Inflammatory macrophage (primary cell): ENCODE results near the gene STAM2.
"Not testable (repeated sequence)": the region's sequence is repeated elsewhere in the genome, so short reads cannot be mapped to it uniquely, and the experiment has no call there.

ENCODE experiments used
- DNase-seq, 2 donors: peaks; one replicate each; pipeline ENCODE4 v3.0.0-alpha.2; 2020 to 2022
- total RNA-seq, 18 experiments: gene quantifications; one replicate each; lab custom pipeline; 2026; ENCODE audit warnings: mixed read lengths in 6 of 18, inconsistent platforms in 2 of 18; lab: John Stamatoyannopoulos, UW

The STAM2 gene
- 32.1 to 86.8 (median 64.7) reads per million in 18 experiments for total RNA-seq

DNA sequence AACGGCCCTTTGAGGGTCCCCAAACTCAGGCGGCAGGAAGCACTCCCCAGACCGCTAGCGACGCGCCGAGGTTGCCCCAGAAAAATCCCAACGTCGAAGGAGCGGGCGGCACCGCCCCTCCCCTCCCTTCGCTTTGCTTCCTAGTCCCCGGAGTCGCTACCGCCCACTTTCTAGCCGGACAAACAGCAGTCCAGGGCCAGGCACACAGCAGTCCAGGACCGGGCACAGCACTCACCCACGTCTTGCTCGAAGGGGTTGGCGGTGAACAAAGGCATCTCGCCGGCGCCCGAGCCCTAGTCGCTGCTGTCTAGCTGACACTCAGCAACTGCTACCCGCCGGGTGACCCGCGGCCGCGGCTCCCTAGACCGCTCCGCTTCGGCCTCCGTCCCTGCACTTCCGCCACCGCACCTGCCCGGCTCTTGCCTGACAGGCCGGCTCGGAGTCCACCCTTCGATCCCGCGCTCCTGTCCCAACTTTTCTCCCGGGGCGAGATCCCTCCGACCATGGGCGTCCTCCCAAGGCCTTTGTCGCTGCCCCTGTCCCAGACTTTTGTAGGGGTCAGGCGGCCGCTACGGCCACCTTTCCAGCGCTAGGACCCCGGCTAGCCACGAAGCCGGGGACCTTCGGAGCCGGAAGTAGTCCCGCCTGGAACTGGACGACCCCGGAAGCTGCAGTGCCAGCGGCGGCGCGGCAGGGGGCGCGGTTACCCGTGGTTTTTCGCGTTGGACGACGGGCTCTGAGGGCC lies at the start of gene STAM2:
Gene STAM2 (minus strand): TSS at position 396 of the 745 bp plus-strand sequence. CDS start 121 bp downstream, at position 275.
- peak; percentile 94 to 97 for DNase-seq

DNA sequence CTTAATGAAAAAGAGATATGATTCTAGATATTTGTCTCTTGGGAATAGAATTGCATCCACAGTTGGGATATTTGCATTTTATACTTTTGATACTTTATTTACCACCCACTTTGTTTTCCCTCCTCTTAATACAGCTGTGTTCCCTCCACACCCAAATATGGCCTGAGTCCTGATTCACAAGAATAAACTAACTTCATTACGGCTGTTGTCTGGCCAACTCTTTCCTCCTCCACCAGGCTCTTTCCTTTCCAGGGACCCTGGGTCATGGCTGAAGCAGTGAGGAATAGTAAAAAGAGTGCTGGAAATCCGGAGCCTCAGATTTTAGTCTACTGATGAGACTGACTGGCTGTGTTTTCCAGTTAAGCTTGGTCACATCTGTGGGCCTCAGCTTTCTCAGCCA lies 48.4 kb upstream of the STAM2 start:
- no peak for DNase-seq

DNA sequence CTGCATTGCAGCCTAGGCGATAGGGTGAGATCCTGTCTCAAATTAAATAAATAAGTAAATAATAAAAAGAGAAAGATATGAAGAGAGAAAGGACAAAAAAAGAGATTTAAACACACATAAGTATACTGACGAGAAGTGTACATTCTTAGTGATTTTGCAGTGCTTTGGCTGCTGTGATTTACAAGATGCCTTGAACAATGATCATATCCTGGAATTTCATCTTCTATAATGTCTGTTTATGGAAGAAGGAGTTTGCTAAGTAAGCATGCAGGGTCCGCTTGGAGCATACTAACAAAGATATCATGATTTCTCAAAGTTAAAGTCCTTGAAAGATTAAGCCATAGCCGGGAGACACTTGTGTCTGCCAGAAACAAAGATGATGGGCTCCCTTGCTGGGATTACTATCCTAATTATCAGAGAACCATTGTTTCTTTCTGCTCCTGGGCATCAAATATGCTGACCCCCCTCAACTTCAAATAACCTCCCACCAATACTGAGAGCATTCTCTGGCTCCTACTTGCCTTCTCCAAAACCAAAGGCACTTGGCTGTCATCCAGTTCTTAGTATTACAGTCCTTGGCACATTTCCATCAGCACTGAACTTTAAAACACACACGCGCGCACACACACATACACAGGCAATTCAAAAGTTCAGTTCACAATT lies 47.5 kb upstream of the STAM2 start:
- peak; percentile 5 to 31 for DNase-seq

DNA sequence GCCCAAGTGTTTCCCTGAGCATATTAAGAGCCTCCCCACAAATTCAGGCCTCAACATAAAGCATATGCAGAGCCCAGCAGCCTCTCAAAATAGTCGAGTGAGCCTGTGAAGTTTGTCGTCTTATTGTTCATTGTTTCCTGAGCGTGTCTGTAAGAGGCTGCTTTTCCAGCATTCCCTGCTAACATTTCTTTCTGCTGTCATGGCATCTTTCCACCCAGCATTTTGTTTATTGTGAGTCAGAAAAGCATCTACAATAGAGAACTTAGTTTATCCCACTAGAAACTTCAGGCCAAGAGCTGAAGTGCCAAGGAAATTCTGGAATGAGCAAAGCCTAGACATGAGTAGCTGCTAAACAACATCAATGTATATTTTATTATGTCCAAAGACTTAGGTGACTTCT lies 46.3 kb upstream of the STAM2 start:
- no peak for DNase-seq

DNA sequence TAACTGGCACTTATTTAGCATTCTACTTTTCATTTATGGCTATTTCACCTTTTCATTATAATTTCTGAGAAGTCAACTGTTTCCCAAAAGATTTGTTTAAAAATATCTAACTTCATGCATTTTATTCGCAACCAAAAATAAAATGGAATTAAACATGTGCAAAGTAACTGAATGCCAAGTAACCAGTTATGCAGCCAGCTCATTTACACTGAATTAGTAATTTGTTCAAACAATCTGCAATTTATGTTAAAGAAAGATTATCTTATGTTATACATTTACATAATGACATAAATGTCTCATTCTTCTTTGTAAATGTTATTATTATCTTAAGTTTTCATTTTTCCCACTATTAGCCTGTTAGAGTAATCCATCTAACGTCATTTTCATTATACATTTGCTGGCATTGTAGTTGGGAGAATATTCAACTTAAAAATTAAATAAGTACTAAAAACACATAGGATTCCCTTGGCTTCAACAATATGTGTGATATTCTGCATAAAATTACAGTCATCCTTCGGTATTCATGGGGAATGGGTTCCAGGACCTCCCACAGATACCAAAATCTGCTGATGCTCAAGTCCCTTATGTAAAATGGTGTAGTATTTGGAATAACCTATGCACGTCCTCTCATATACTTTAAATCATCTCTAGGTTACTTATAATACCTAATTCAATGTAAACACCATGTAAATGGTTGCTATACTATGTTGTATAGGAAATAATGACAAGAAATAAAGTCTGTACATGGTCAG lies 43.7 kb upstream of the STAM2 start:
- DNase-seq = no peak

DNA sequence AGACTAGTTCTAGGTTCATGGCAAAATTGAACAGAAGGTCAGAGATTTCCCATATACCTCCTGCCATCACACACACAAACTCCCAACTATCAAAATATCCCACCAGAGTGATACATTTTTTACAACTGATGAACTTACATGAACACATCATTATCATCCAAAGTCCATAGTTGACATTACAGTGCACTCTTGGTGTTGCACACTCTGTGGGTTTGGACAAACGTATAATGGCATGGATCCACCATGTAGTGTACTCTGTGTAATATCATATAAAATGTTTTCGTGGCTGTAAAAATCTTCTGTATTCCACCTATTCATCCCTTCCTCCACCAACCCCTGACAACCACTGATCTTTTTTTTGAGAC lies 25.9 kb upstream of the STAM2 start:
- no peak for DNase-seq

DNA sequence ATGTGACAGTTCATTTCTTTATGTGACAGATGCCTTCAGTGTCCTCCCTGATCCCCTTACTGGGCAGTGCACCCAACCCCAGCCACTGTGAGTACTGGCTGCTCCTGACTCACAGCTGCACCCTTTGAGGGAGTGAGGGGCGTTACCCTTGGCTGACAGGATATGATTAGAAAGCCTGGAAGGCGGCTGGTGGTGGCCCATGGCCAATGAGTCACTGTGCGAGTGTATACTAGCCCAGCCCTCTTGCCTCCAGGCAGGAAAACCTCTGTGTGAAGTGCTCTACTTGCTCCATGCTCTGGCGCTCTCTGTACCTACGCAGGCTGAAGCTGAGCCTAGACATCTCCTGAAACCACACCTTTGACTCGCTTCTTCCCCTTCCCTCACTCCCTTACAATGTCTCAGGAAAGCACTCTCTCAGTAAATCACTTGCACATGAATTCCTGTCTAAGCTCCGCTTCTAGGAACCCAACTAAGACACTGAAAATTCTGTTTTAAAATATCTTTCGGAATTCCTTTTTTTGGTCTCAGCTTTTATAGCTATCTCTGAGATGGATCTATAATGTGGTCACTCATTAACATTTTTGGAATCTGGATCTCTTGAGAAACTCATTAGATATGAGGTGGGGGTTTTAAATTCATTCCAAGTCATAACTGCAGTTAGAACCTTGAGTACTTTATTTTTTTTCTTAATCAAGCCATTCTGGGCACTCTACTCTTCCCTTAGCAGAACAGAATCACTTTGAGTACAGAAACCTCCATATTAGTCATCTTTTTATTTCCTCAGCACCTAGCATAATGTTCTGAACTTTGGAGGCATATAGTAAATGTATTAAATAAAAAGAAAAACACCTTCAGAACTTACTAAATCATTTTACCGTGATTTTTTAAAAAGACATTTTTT lies 25.3 kb upstream of the STAM2 start:
- DNase-seq = peak; percentile 48 to 79

DNA sequence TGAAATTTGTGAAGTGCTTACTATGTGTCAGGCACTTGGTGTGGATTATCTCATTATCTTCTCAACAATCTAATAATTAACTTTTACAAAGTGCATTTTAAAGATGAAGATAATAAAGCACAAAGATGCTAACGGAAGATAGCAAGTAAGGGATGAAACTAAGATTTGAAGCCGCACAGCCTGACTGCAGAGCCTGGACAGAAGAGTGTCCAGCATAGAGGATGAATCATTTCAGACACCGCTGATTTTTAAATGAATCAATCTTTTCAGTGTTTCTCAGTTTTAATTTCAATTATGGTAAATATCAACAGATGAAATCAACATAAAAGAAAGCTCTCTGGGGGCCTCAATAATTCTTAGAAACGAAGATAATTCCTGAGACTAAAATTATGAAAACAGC lies 24.5 kb upstream of the STAM2 start:
- DNase-seq = no peak

DNA sequence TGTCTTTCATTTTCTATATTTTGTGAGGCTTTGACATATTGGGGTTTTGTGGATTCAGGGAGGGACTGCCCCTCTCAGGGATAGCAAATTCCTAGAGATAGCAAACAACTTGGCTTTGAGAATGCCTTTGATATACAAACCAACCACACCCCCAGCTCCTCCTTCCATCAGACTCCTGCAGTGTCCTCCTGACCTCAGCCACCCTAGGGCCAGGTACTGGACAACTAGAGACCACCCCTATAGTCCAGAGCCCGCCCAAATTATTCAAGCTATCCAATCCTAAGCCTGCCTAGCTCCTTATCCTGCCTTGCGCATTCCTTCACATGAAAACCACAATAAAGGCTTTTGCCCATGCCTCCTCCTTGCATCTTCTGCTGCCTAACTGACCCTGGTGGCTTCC lies 22.9 kb upstream of the STAM2 start:
- DNase-seq = no peak

DNA sequence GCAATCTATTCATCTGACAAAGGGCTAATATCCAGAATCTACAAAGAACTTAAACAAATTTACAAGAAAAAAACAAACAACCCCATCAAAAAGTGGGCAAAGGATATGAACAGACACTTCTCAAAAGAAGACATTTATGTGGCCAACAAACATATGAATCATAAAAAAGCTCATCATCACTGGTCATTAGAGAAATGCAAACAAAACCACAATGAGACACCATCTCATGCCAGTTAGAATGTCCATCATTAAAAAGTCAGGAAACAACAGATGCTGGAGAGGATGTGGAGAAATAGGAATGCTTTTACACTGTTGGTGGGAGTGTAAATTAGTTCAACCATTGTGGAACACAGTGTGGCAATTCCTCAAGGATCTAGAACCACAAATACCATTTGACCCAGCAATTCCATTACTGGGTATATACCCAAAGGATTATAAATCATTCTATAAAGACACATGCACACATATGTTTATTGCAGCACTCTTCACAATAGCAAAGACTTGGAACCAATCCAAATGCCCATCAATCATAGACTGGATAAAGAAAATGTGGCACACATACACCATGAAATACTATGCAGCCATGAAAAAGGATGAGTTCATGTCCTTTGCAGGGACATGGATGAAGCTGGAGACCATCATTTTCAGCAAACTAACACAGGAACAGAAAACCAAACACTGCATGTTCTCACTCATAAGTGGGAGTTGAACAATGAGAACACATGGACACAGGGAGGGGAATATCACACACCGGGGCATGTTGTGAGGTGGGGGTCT lies 22.1 kb upstream of the STAM2 start:
- DNase-seq = not testable (repeated sequence)

DNA sequence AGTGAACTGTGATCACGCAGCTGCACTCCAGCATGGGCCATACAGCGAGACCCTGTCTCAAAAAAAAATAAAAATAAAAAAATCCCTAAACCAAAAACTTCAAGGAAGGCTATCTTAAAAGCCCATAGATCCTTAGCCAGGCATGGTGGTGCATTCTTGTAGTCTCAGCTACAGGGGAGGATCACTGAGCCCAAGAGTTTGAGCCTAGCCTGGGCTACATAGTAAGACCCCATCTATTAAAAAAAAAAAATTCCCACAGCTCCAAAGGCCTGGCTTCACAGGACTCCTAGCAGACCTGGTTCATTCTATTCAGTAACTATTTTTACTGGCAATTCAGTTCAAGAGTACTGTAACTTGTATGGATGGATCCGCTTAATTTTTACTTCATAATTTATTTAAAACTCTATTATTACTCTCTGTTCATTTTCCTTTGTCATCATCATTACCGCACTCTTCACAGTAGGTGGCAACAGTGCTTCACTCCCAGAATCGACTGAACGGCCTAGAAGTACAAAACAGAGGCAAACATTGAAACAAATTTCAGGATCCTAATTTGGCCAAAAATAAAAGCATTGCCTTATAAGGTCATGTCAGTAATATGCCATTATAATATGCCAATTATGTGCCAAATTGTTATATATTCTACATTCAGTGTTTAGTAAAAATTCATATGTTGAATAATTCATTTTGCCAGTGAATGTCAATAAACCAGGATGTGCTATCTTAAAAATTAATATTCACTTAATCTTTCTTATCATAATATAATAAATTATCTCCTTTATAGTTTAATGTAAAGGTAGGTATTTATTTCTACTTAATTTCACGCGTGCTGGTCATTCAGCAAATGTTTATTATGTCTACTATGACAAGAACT lies 14.3 kb upstream of the STAM2 start:
- peak; percentile 69 to 75 for DNase-seq

DNA sequence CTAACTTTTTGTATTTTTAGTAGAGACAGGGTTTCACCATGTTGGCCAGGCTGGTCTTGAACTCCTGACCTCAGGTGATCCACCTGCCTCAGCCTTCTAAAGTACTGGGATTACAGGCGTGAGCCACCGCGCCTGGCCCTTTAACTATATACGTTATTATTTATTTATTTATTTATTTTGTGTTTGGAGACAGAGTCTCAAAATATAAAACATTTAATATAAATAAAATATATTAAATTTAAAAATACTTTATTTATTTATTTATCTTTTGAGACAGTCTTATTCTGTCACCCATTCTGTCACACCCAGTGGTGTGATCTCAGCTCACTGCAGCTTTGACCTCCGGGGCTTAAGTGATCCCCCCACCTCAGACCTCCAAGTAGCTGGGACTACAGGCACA lies 11.2 kb upstream of the STAM2 start:
- not testable (repeated sequence) for DNase-seq

DNA sequence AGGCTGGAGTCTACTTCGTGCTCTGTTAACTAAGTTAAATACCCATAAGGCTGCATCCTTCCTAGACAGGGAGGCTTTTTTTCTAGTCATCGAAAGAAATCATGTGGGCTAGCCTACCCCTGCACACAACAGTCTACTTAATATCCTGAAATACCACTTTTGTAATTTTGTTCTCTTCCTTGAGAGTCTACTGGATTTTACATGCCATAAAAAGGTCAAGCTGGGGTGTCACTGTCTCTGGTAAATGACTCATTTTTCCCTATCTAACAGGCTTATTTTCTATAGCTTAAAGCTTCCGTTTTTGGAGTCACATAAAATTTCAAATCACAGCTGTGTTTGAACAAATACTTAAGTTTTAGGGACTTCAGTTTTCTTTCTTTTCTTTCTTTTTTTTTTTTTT lies 10.7 kb upstream of the STAM2 start:
- peak in 1 of 2 donors; percentile 18 for DNase-seq

DNA sequence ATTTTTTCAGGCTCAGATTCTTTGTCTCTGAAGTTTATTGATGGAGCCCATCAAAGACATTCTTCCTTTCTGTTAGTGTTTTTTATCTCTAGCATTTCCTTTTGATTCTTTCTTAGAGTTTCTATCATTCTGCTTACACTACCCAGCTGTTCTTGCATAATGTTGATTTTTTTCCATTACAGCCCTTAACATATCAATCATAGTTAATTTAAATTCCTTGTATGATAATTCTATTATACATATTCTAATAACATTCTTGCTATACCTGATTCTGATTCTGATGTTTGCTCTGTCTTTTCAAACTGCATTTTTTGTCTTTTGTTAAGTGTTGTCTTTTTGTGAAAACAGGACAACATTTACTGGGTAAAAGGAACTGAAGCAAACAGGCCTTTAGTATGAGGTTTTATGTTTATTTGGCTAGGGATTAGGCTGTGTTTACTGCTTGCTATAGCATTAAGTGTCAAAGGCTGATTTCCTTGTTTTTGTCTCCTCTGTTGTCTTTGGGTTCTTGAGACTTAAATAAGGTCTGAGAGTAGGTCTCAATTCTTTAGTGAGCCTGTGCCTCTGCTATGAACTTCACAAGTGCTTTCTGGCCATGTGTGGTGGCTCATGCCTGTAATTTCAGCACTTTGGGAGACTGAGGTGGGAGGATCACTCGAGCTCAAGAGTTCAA lies 8.0 kb upstream of the STAM2 start:
- no peak for DNase-seq

DNA sequence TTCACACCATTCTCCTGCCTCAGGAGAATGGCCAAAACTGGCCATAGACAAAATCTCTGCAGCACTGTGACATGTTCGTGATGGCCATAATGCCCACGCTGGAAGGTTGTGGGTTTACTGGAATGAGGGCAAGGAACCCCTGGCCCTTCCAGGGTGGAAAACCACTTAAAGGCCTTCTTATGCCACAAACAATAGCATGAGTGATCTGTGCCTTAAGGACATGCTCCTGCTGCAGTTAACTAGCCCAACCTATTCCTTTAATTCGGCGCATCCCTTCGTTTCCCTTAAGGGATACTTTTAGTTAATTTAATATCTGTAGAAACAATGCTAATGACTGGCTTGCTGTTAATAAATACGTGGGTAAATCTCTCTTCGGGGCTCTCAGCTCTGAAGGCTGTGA lies 2.1 kb upstream of the STAM2 start:
- not testable (repeated sequence) for DNase-seq

DNA sequence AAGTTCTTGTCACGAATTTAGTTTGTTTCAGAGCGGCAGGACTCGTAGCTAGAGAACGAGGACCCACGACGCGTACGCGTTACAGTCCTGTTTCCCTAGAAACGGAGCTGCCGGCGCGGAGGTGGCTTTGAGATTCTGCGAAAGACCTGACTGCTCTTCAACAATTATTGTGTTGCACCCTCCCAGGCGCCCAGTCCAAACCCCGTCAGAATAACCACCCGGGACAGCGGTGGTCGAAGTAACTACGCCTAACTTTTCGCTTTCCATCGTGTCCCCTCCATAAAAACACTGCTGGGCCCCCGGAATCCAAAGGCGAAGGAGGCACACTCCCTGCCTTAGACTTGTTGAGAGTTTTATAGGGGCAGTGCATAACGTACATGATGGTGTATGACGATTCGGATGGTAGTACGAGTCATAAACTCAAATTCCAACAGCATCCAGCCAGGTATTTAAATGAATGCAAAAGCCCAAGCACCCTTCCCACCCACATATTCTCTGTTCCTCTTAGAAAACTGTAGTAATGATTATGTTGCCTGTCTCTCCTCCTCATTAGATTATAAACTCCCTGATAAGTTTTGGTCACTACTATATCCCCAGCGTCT lies 651 bp upstream of the STAM2 start:
- peak; percentile 25 to 30 for DNase-seq

DNA sequence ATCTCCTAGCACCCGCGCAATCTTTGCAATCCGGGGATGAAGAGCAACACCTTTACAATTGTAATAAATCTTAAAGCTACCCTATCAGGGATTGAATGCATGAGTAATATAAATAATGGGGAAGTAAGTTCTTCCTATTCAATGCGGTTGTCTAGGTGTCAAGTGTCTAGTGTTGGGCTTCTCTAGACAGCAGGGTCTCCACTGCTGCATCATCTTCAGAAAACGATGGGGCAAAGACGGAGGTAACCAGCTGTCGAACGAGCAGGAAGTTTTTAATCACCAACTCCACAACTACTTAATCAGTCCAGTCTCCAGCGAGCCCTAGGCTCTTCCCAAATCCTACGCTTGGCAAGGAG lies 573 bp downstream of the STAM2 start:
- peak in 1 of 2 donors; percentile 46 for DNase-seq

DNA sequence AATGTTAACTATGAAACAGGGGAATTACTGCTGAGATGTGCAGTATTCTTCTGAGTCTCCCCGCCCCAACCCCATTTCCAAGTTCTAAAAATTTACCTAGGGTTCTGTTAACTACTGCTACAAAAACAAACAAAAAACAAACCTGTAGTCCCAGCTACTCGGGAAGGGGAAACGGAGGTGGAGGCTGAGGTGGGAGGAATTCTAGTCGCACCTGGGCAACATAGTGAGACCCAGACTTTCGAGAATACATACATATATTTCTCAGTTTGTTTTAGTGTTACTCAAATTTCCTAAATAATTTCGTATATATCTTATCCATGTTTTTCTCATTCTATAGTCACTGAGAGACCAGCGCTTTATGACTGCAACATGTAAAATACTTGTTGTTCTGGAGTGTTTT lies 989 bp downstream of the STAM2 start:
- DNase-seq = no peak

DNA sequence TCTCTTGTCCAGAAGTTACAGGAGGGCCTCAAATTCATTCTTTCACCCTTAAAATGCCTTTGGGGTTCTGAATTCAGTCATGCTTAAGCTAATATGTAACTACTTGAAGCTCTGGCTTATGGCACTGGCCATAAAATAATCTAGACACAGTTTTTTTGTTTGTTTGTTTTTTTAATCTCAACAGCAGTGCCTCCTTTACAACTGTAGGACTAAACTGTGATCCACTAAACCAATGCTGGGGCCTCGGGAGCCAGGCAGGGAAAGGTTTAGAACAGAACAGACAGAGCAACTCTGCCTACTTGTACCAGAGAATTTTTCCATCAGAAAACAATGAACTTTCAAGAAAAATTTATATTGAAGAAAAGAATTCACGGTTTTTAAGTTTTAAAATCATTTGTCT lies 1.7 kb downstream of the STAM2 start:
- no peak for DNase-seq
